ENCODE measurements around the gene LRPPRC.

LRPPRC gene

GRCh38 chr2:43854671-43855070 lies 141.1 kb downstream of the LRPPRC start:
- no peak for DNase-seq (ENCODE audit: low spot score)

- DNase-seq (ENCODE audit: low spot score), result no peak
Measured at GRCh38 chr2:43853141-43854081, 142.4 kb downstream of the LRPPRC start.

- no peak for DNase-seq (ENCODE audit: low spot score)
Measured at GRCh38 chr2:43852196-43852730, 143.5 kb downstream of the LRPPRC start.

- DNase-seq (ENCODE audit: low spot score), result no peak
Measured at GRCh38 chr2:43851011-43851980, 144.5 kb downstream of the LRPPRC start.

GRCh38 chr2:43848214-43848613 lies 147.6 kb downstream of the LRPPRC start:
- no peak for DNase-seq (ENCODE audit: low spot score)

- DNase-seq (ENCODE audit: low spot score), result no peak
Measured at GRCh38 chr2:43846140-43846793, 149.5 kb downstream of the LRPPRC start.

GRCh38 chr2:43845181-43845580 lies 150.6 kb downstream of the LRPPRC start:
- no peak for DNase-seq (ENCODE audit: low spot score)

- no peak for DNase-seq (ENCODE audit: low spot score)
Measured at GRCh38 chr2:43842866-43843226, 152.9 kb downstream of the LRPPRC start.

- DNase-seq (ENCODE audit: low spot score), result no peak
Measured at GRCh38 chr2:43841949-43842865, 153.6 kb downstream of the LRPPRC start.

GRCh38 chr2:43840965-43841364 lies 154.8 kb downstream of the LRPPRC start:
- no peak for DNase-seq (ENCODE audit: low spot score)

GRCh38 chr2:43839776-43840564 lies 155.8 kb downstream of the LRPPRC start:
- no peak for DNase-seq (ENCODE audit: low spot score)

- DNase-seq (ENCODE audit: low spot score), result no peak
Measured at GRCh38 chr2:43838560-43839267, 157.1 kb downstream of the LRPPRC start, which contains the start of the genes ABCG5 and ABCG8. Gene ABCG5 (minus strand): TSS chr2:43838839. CDS start chr2:43838679, 160 bp downstream. Gene ABCG8 (plus strand): TSS chr2:43838971. CDS start chr2:43839054, 83 bp downstream.

GRCh38 chr2:43837831-43838559 lies 157.8 kb downstream of the LRPPRC start:
- DNase-seq (ENCODE audit: low spot score), result no peak

GRCh38 chr2:43837033-43837432 lies 158.8 kb downstream of the LRPPRC start:
- no peak for DNase-seq (ENCODE audit: low spot score)
